AG04450 (cell line): ENCODE measurements around the gene IMMP2L. TPM values are rescaled to one million over a fixed set of nuclear protein-coding genes. Genes with fewer than 3 reads are reported as not detected.

ENCODE experiments used
- CTCF ChIA-PET: fragments of 300-600, 350-600 bp; formaldehyde crosslinking; extraction: SDS; loops from one replicate; lab custom pipeline; 2022; ENCODE audit warnings: antibody characterized with exemption, inconsistent platforms; lab: Charles Lee
- POLR2A ChIA-PET: fragments of 350-600 bp; formaldehyde crosslinking; extraction: SDS; loops from one replicate; lab custom pipeline; 2021; ENCODE audit warnings: antibody characterized with exemption, inconsistent platforms; lab: Yijun Ruan, JAX
- DNase-seq: peaks from one replicate; pipeline ENCODE4 v3.0.0-alpha.2; 2011; ENCODE audit warnings: low read depth, low spot score
- H3K27ac ChIP-seq: one replicate; pipeline ENCODE4 v1.5.1; 2012; ENCODE audit warnings: low read depth, low read length, control low read depth
- H3K27me3 ChIP-seq: one replicate; pipeline ENCODE4 v1.6.0; 2012; ENCODE audit warnings: low read length; ENCODE audit not compliant: control insufficient read depth, insufficient read depth
- H3K4me3 ChIP-seq: 2 replicates; pipeline ENCODE4 v1.5.1; 2011; ENCODE audit warnings: mild to moderate bottlenecking, low read depth, low read length, control low read depth
- H3K9me3 ChIP-seq: 2 replicates; pipeline ENCODE4 v1.5.1; 2012; ENCODE audit warnings: low read length; ENCODE audit not compliant: control insufficient read depth, insufficient read depth
- polyA plus RNA-seq: library from polyadenylated mRNA; depleted of rRNA; stranded (reverse); fragments of >200 nt; gene quantifications from 2 replicates; pipeline ENCODE4 v1.2.3, GENCODE V29; 2011
- TF ChIP-seq, protein P1 (sequence below): IDR thresholded peaks from 2 replicates; pipeline ENCODE4 v1.5.1; 2011; ENCODE audit warnings: low read depth, low read length, control low read depth, inconsistent platforms

The IMMP2L gene
- polyA plus RNA-seq, 1 experiment: 8.0 TPM

DNA sequence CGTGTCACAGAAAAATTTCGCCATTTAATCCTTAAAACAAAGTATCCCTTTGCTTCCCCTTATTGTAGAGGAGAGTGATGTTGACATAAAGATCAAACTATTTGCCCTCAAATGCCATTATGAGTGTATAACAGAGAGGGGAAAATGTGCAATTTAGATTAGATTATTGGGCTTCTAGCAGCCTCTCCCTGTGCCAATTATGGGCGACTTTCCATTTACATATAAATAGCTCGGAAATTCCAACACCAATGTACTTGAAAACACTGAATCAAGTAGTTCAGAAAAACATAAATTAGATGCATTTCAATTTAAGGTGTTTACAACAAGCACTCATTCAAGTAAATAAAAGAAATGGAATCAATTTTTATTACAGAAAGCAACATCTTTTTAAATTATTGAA lies 535.9 kb downstream of the IMMP2L start:
- TF ChIP-seq, protein P1, sequence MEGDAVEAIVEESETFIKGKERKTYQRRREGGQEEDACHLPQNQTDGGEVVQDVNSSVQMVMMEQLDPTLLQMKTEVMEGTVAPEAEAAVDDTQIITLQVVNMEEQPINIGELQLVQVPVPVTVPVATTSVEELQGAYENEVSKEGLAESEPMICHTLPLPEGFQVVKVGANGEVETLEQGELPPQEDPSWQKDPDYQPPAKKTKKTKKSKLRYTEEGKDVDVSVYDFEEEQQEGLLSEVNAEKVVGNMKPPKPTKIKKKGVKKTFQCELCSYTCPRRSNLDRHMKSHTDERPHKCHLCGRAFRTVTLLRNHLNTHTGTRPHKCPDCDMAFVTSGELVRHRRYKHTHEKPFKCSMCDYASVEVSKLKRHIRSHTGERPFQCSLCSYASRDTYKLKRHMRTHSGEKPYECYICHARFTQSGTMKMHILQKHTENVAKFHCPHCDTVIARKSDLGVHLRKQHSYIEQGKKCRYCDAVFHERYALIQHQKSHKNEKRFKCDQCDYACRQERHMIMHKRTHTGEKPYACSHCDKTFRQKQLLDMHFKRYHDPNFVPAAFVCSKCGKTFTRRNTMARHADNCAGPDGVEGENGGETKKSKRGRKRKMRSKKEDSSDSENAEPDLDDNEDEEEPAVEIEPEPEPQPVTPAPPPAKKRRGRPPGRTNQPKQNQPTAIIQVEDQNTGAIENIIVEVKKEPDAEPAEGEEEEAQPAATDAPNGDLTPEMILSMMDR: no peak
- CTCF ChIA-PET: no interaction called here
- Histone ChIP-seq H3K27me3 (no peaks in the 10 kb centered on the region), H3K27ac (no peak overlapping the region), H3K9me3 (no peaks in the 10 kb centered on the region), H3K4me3 (no peak overlapping the region)
- POLR2A ChIA-PET: no interaction called here
- no peak for DNase-seq

DNA sequence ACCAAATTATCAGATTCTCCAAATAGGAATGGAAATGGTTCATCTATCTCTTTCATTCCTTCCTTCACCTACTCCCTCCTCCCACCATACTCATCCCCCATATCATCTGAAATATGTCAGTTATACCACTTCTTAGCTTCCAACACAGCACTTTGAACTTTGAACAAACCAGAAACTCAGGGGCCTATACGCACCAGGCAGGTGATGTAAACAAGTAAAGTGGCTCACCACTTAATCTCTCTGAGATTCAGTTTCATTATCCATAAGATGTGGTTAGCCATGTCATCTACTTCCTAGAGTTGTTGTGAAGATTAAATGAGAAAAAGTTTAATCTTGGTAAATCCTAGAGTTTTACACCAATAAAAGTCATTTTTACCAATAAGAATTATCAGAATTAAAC lies 537.3 kb downstream of the IMMP2L start:
- no peak overlapping the region for H3K27ac ChIP-seq
- H3K9me3 ChIP-seq: no peaks in the 10 kb centered on the region
- no peak overlapping the region for H3K4me3 ChIP-seq
- TF ChIP-seq, protein P1: no peak
- no peaks in the 10 kb centered on the region for H3K27me3 ChIP-seq
- DNase-seq: no peak
- ChIA-PET CTCF (interaction anchor here (0.6 kb wide), 1 partner anchor 26 kb away, joined by 4 read pairs; no protein-coding TSS in a partner anchor), POLR2A (no interaction called here)

DNA sequence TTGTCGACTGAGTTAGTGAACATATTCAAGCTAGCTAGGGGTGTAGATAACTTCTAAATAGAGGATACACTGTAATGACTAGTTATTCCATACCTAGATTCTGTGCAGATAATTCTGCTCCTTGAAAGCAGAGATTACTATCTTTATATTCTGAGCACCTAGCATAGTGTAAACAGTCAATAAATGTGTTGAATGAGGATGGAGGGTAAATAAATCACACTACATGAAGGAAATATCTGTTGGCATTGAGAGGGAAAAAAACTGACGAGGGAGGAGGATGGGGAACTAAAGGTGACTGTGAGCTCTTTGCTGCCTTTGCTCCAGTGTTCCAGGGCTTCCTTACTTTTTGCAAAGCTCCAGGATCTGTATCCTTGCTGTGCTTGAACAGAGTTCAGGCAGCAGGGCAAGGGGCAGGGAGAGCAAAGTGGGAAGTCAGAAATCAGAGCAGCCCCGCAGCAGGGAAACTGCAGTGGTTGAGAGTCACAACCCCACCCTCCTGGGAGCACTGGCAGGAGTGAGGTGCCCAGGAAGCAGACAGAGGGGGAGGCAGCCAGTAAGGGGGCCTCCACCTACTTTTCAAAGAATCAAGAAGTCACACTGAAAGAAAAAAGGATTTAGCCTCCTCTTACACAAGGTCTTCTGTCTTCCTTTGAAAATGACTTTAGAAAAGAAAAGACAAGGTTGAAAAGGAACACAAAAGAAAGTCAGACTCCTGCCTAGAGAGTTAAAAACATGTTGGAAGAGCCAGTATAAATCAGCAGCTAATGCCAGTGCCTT lies 543.1 kb downstream of the IMMP2L start:
- Histone ChIP-seq H3K27ac (no peak overlapping the region), H3K9me3 (no peaks in the 10 kb centered on the region), H3K4me3 (no peak overlapping the region), H3K27me3 (no peaks in the 10 kb centered on the region)
- TF ChIP-seq, protein P1: no peak
- POLR2A ChIA-PET: no interaction called here
- DNase-seq: no peak
- CTCF ChIA-PET: no interaction called here

DNA sequence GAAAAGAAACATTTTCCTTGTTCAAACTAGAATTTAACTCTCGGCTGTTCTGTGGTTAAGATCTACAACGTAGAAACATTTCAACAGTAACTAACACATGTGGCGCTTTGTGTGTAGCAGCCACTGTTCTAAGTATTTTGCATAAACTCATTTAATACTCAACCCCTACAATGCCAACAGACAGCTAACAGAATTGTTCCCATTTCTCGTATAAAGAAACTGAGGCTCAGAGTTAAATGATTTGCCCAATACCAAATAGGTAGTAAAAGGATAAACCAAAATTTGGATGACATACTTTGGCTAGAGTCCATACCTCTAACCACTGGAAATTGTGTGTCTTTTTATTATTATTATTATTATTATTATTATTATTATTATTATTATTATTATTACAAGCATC lies 543.8 kb downstream of the IMMP2L start:
- no peak for DNase-seq
- Histone ChIP-seq H3K4me3 (no peak overlapping the region), H3K9me3 (no peaks in the 10 kb centered on the region), H3K27me3 (no peaks in the 10 kb centered on the region), H3K27ac (no peak overlapping the region)
- CTCF ChIA-PET: interaction anchor here (0.6 kb wide), 1 partner anchor 628 kb away, joined by 5 read pairs; no protein-coding TSS in a partner anchor
- TF ChIP-seq, protein P1: no peak
- POLR2A ChIA-PET: no interaction called here

DNA sequence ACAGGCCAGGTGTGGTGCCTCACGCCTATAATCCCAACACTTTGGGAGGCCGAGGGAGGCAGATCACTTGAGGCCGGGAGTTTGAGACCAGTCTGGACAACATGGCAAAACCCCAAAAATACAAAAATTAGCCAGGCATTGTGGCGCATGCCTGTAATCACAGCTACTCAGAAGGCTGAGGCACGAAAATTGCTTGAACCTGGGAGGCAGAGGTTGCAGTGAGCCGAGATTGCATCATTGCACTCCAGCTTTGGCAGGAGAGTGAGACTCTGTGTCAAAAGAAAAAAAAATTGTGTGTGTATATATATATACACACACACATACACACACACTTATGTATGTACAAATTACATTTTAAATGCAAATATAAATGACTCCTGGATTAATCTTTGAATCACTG lies 548.2 kb downstream of the IMMP2L start:
- DNase-seq: no peak
- Histone ChIP-seq H3K27me3 (no peaks in the 10 kb centered on the region), H3K4me3 (no peak overlapping the region), H3K9me3 (no peaks in the 10 kb centered on the region), H3K27ac (no peak overlapping the region)
- TF ChIP-seq, protein P1: no peak
- ChIA-PET POLR2A (no interaction called here), CTCF (no interaction called here)
